22Rv1 (cell line): Measurements from ENCODE around the gene RARS1.

Experiments
- H3K27ac ChIP-seq: fragments of 450-650 bp; 2 replicates; pipeline ENCODE4 v1.5.1; 2017
- CTCF ChIP-seq: fragments of 450-650 bp; IDR thresholded peaks from 2 replicates; pipeline ENCODE4 v1.5.1; 2017; ENCODE audit warnings: mild to moderate bottlenecking
- ZFX ChIP-seq: fragments of 450-650 bp; IDR thresholded peaks from 2 replicates; pipeline ENCODE4 v1.6.1; 2017; ENCODE audit warnings: antibody characterized with exemption, borderline replicate concordance

Gene RARS1

DNA sequence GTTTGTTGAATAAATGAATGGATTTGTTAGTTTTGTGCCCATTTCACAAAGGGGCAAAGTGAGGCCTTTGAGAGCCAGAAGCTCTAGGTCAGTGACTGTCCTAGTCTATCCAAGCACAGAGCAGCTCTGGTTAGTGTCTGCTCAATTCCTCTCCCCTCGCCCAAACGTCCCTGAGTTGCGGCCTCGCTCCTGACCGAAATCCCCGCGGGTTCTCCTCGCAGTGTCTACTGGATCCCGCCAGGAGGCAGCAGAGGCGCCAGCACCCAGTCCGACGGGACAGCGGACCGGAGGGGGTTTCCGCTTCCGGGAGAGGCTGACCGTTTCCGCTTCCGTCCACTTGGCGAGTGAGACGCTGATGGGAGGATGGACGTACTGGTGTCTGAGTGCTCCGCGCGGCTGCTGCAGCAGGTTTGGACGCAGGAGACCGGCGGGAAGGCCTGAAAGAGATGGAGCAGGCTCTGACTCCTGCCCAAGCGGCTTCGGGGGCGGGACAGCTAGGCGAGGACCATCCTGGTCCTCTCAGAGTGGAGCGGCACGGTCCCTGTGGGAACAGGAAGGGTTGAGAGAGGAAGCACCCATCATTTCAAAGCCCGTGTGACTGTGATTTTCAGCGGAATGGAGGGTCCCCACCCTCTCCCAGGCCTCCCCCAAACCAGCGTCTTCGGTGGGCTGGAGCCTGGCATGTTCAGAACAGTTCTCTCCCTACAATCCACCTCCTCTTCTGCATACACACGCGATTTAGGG, at the start of gene RARS1:
TSS of gene RARS1 (plus strand) at position 336 of the 744 bp plus-strand sequence. CDS start at position 364, 28 bp downstream.
- TF ChIP-seq ZFX (no peak), CTCF (peak; percentile 97)
- peak within 1 kb of the TSS; percentile 70 for H3K27ac ChIP-seq

DNA sequence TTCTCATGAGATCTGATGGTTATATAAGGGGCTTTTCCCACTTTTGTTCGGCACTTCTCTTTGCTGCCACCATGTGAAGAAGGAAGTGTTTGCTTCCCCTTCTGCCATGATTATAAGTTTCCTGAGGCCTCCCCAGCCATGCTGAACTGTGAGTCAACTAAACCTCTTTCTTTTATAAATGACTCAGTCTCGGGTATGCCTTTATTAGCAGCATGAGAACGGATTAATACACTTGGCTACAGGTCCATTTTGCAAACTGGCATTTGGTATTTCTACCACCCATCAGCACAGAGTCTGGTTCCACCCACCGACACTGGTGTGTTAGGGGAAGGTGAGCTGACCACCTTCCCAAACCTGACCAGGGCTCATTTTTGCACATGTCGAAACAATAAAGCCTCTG, 47.9 kb upstream of the RARS1 start:
- no peak overlapping the region for H3K27ac ChIP-seq
- TF ChIP-seq ZFX (no peak), CTCF (no peak)

DNA sequence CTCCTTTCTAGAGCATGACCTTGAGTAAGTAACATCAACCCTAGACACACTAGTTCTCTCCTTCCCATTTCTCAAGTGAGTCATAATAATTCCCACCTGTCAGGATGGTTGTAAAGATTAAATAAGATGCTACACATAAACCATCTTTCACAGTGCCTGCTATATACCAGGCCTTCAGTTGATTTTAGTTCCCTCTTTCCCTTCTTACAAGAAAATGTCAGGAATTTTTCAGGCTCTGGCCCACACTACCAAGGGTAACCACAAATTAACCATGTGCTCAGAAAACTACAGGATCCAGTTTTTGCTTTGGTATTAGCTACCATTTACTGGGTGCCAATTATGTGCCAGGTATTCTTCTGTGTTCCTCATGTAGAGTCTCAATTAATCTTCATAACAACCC, 42.7 kb upstream of the RARS1 start:
- TF ChIP-seq ZFX (no peak), CTCF (no peak)
- no peak overlapping the region for H3K27ac ChIP-seq

- H3K27ac ChIP-seq: no peak overlapping the region
- TF ChIP-seq CTCF (no peak), ZFX (no peak)
These were observed 42.1 kb upstream of the RARS1 start for GRCh38 chr5:168443950-168444700.

- H3K27ac ChIP-seq: no peak overlapping the region
- TF ChIP-seq ZFX (no peak), CTCF (no peak)
These were observed 39.2 kb upstream of the RARS1 start for GRCh38 chr5:168446983-168447619.

- TF ChIP-seq ZFX (no peak), CTCF (no peak)
- H3K27ac ChIP-seq: no peak overlapping the region
These were observed 38.5 kb upstream of the RARS1 start for GRCh38 chr5:168447808-168448207.

- TF ChIP-seq ZFX (no peak), CTCF (no peak)
- H3K27ac ChIP-seq: peak overlapping the region; percentile 44
These were observed 37.1 kb upstream of the RARS1 start for GRCh38 chr5:168449166-168449565.
